Measurements from ENCODE around the gene HABP2. TPM values are rescaled to one million over a fixed set of nuclear protein-coding genes. Genes with fewer than 3 reads are reported as not detected.

HABP2 gene
- polyA plus RNA-seq, 3 donors, result 0.09 to 5.2 TPM; not detected in 1

DNA sequence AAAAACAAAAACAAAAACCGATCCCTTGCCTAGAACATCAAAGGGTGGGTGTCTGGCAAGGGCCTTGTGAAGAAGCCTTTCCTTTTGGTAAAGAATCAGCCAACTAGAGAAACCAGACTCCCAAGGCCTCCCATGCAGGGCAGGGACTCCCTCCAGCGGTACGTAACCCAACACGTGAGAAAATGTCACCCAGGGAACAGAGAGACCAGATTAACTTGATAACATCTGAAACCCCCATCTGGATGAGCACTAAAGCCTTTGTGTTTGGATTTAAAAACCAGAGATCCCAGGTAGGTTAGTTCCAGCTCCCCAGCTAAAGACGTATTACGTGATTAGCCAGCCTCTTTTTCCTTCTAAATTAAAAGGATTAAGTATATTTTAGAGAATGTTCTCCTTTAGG lies 3.0 kb upstream of the HABP2 start:
- H3K27ac ChIP-seq (ENCODE audit: low read depth, low read length), result no peak overlapping the region
- 84 to 90% (median 86%) methylated on average over 6 of the region's 6 CpGs for WGBS, 3 donors

DNA sequence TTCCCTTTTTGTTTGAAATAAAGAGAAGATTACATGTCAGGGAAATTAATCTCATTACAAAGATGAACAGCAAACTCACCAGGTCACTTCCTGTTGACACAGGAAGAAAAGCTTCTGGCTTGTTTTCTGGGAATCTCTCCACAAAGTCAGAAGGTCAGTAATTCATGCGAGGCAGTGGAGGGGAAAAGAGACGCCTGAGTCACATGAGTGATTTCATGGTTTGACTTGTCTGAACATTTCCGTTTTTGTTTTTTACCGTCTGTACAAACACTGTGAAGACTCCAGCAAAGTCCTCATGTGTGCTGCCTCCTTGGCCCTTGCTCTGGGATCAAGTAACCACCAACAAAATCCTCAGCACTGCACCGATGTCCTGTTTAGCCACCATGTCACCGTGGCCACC lies 2.5 kb upstream of the HABP2 start:
- WGBS, 3 donors, result 39 to 56% (median 48%) methylated on average over 6 of the region's 6 CpGs
- H3K27ac ChIP-seq (ENCODE audit: low read depth, low read length), result no peak overlapping the region

- WGBS, 3 donors, result 85 to 90% (median 88%) methylated on average over 3 of the region's 3 CpGs
Measured at GRCh38 chr10:113552014-113552413, 839 bp upstream of the HABP2 start.

GRCh38 chr10:113553149-113553548 lies 296 bp downstream of the HABP2 start:
- 81 to 94% (median 92%) methylated on average over 2 of the region's 2 CpGs for WGBS, 3 donors
- no peak overlapping the region for H3K27ac ChIP-seq (ENCODE audit: low read depth, low read length)

More at GRCh38 chr10:113552014-113552413, 839 bp upstream of the HABP2 start:
- no peak overlapping the region for H3K27ac ChIP-seq (ENCODE audit: low read depth, low read length)

DNA sequence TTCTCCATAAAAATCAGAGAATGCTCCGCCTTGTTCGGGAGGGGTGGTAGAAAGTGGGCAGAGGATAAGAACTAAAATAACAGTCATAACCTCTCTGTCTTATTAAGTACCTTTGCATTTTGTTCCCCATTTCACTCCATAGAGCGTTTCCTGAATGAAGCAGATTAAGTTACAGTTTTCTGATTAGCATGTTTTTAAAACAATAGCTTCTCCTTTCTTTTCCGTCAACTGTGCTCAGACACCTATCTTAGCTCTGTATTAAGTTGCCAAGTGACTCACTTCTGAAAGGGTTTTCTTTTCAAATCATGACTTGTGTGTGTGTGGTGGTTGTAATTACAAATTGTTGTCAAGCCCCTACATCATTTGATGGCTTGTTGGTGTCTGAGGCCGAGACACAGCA lies 1.4 kb downstream of the HABP2 start:
- 43 to 87% (median 49%) methylated on average over 5 of the region's 5 CpGs for WGBS, 3 donors
- H3K27ac ChIP-seq (ENCODE audit: low read depth, low read length), result no peak overlapping the region

GRCh38 chr10:113555245-113555644 lies 2.4 kb downstream of the HABP2 start:
- 88 to 95% (median 92%) methylated on average over 3 of the region's 3 CpGs for WGBS, 3 donors
- no peak overlapping the region for H3K27ac ChIP-seq (ENCODE audit: low read depth, low read length)

- WGBS, 3 donors, result 87 to 100% (median 92%) methylated on average over 1 of the region's 1 CpG
Measured at GRCh38 chr10:113555751-113556150, 2.9 kb downstream of the HABP2 start.

GRCh38 chr10:113557424-113557862 lies 4.6 kb downstream of the HABP2 start:
- WGBS, 3 donors, result 7 to 47% (median 14%) methylated on average over 8 to 9 of the region's 9 CpGs

More at GRCh38 chr10:113555751-113556150, 2.9 kb downstream of the HABP2 start:
- no peak overlapping the region for H3K27ac ChIP-seq (ENCODE audit: low read depth, low read length)

GRCh38 chr10:113557903-113558321 lies 5.1 kb downstream of the HABP2 start:
- WGBS, 3 donors, result 49 to 68% (median 59%) methylated on average over 9 of the region's 9 CpGs
- H3K27ac ChIP-seq (ENCODE audit: low read depth, low read length), result no peak overlapping the region

More at GRCh38 chr10:113557424-113557862, 4.6 kb downstream of the HABP2 start:
- no peak overlapping the region for H3K27ac ChIP-seq (ENCODE audit: low read depth, low read length)

- 78 to 94% (median 81%) methylated on average over 5 of the region's 5 CpGs for WGBS, 3 donors
Measured at GRCh38 chr10:113560071-113560470, 7.2 kb downstream of the HABP2 start.

DNA sequence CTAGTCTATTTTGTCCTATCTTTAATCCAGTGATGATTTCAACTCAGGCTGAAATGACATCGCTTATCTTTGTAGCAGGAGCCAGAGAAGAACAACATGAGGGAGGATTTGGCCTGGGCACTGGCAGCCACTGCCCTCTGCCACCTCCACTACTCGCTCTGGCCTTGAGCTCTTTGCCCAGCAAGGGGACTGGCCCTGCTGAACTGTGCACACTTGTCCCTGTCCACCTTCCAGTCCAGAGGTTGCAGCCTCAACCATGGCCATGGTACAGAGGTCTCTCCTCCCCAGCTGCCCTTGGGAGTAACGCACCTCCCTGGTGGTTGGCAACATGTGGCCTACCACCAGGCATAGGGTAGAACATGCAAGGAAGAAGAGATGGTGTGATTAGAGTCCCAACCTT lies 8.4 kb downstream of the HABP2 start:
- WGBS, 3 donors, result 80 to 98% (median 93%) methylated on average over 3 of the region's 3 CpGs
- H3K27ac ChIP-seq (ENCODE audit: low read depth, low read length), result no peak overlapping the region

More at GRCh38 chr10:113560071-113560470, 7.2 kb downstream of the HABP2 start:
- no peak overlapping the region for H3K27ac ChIP-seq (ENCODE audit: low read depth, low read length)

- 79 to 84% (median 82%) methylated on average over 6 of the region's 6 CpGs for WGBS, 3 donors
- no peak overlapping the region for H3K27ac ChIP-seq (ENCODE audit: low read depth, low read length)
Measured at GRCh38 chr10:113562069-113562468, 9.2 kb downstream of the HABP2 start.

DNA sequence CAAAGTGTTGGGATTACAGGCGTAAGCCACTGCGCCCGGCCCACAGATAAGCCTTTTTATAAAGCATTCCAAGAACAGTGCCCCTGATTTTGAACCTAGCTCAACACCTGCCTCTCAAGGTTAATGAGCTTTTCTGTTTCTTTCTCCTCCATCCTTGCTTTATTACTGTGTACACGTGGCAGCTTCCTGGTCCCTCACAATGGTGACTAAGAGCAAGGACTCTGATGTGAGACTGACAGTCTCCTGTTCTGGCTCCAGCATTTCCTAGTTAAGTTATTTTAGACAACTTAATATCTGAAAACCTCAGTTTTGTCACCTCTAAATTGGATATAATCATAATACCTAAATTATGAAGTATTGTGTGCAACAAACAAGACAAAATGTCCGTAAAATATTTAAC lies 9.9 kb downstream of the HABP2 start:
- no peak overlapping the region for H3K27ac ChIP-seq (ENCODE audit: low read depth, low read length)
- 80 to 94% (median 90%) methylated on average over 5 of the region's 5 CpGs for WGBS, 3 donors

DNA sequence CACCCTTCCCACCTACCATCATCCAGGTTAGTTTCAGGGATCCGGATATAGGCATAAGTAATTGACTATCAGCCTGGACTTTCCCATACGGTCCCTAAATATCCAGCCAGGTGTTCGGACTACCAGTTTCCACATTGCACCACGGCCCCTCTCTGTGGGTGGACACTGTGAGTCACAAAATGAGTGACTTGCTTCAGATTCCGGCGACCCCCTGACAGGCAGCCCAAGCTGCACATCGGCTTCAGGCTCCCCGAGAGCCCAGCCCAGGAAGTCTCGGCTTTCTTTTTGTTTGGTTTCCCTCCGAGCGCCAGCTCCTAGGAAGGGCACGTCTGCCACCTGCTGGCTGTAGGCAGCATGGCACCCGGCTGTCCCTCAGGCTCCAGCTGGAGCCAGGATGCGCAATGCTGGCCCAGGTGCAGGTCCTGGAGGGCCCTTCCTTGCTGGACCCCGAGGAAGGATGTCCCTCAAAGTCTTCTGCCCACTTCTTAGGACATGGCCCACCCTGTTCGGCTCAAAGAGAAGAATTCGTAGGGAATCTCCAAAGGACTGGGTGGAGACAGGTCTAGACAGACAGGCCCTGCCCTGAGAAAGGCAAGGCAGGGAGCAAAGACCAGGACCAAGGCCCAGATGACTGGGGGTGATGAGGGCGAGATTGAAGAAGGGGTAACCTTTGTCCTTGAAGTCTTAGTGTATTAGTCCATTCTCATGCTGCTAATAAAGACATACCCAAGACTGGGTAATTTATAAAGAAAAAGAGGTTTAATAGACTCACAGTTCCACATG lies 10.6 kb downstream of the HABP2 start:
- no peak overlapping the region for H3K27ac ChIP-seq (ENCODE audit: low read depth, low read length)
- WGBS, 3 donors, result 8 to 10% (median 10%) methylated on average over 18 of the region's 18 CpGs

- WGBS, 3 donors, result 0 to 16% (median 6%) methylated on average over 1 of the region's 1 CpG
- H3K27ac ChIP-seq (ENCODE audit: low read depth, low read length), result no peak overlapping the region
Measured at GRCh38 chr10:113565364-113565763, 12.5 kb downstream of the HABP2 start.

- H3K27ac ChIP-seq (ENCODE audit: low read depth, low read length), result no peak overlapping the region
- 70 to 78% (median 71%) methylated on average over 6 of the region's 6 CpGs for WGBS, 3 donors
Measured at GRCh38 chr10:113566888-113567287, 14.0 kb downstream of the HABP2 start.

DNA sequence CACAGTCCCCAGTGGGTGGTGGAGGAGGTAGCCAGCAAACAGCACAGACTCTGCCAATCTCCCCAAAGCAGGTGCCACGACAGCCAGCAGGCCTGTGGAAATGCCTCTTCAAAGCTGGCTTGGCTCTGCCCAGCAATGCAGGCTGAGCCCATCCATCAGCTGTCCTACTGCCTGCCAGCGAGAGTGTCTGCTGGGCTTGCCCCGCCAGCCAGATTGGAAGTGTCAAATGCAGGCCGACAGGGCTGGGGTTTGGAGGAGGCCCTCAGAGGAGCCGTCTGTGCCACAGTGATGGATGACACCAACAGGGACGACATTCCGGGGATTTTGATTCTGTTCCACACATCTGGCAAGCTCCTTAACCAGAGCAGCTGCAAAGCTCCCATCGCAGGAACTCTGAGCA lies 16.7 kb downstream of the HABP2 start:
- 53 to 71% (median 53%) methylated on average over 8 of the region's 8 CpGs for WGBS, 3 donors
- no peak overlapping the region for H3K27ac ChIP-seq (ENCODE audit: low read depth, low read length)

DNA sequence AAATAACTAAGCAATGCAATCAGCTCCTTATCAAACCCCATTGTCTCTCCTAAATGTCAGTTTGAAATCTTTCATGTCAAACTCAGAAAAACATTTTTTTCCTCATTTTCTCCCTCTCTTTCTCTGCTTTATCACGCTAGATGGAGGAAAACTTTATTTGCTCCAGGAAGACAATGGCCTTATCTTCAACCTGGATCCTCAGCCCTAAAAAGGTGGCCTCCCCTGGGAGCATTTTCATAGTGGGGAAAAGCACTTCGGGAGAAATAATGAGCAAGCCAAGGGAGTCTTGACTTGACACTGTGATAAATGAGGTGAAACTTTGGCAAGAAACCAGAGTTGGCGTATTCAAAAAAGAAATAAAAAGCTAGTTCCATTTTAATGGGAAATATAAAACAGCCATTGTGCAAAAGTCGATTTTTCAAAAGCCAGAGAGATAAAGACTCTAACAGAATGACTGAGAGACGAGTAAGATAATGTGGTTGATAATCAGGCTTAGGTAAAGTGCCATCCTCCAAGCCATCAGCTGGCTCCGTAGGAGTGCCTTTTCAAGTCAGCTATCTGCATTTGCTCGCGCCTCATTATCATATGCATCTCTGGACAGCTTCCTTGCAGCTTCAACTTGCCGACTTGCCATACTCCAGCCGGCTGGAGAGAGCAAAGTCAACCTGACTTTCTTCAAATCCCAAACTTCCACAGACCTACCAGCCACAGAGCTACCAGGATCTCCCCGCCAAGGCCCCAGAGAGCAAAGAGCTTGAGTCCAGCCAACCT lies 19.9 kb downstream of the HABP2 start:
- WGBS, 3 donors, result 35 to 46% (median 39%) methylated on average over 11 of the region's 11 CpGs
- no peak overlapping the region for H3K27ac ChIP-seq (ENCODE audit: low read depth, low read length)

- 64 to 86% (median 76%) methylated on average over 1 of the region's 1 CpG for WGBS, 3 donors
- no peak overlapping the region for H3K27ac ChIP-seq (ENCODE audit: low read depth, low read length)
Measured at GRCh38 chr10:113573368-113573767, 20.5 kb downstream of the HABP2 start.
